Stimulated activated CD4-positive, alpha-beta T cell treated with anti-CD3 and anti-CD28 coated beads, Interleukin-2, amount 100 ng/mL, for 4 hours (primary cell): ENCODE measurements around the gene SLF1.

Experiments
- DNase-seq: peaks from one replicate; pipeline ENCODE4 v3.0.0-alpha.2; 2020; ENCODE audit warnings: low read depth

The SLF1 gene

DNA sequence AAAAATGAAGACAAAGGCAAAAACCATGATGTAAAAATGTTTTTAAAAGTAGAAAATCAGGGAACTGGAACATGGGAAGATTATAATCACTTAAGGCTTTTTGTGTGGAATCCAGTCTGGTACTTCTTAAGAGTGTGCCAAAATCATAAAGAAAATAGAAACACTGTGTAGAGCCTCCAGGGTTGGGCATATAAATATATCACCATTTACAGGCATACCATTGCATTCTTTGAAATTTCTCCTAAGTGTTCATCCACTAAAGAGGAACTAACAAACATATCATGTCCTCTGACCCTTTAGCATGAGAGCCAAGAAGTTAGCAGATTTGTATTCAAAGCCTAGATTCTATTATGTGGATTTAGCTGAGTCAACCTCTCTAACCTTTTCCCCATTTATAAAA lies 93.3 kb downstream of the SLF1 start:
- no peak for DNase-seq

DNA sequence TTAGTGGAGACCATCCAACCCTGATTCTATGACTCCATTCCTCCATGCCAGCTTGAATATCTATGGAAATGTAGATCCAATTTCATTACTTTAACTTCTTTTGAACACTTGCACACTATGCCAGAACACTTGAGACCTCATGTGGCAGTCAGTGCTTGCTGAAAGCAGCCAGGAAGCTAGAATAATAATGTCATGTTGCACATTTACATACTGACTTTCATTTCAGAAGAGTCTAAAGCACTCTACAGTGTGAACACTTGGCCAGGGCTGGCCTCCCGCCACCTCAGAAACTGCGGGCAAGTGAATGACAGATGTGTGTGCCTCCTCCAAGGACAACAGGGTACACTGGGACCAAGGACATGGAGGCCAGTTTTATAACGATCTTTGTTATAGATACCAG lies 97.3 kb downstream of the SLF1 start:
- no peak for DNase-seq

DNA sequence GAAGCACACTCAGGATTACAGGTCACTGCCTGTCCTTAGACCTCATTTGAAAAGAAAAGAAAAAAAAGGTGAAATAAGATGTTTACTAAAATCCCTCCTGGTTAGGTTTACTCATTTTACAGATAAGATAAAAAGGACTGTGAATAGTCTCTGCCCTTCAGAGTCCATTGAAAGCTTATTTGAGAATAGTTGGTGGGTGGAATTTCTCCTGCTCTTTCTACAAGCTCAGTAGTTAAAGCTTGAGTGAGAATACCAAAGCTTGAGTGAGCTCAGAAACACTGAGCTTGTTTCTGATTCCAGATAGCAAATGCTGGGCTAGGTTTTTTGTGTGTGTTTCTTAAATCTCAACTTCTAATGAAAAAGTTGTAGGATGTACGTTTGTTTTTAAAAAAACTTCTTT lies 106.7 kb downstream of the SLF1 start:
- no peak for DNase-seq

DNA sequence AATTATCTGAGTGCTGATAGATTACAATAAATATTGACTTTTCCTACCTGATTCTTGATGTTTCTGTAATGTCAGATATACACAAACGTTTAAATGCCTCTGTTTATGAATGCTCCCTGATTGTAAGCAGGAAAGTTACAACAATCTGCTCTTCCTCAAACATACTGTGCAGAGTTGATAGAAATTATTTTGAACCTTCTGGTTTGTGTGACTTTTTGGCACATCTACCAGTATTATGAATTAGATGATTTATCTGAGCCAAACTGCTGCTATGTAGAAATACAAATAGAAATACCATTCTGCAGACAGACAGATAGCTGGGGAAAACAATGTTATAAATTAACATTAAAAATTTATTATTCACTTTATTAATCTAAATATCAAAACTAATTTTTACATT lies 113.0 kb downstream of the SLF1 start:
- no peak for DNase-seq

DNA sequence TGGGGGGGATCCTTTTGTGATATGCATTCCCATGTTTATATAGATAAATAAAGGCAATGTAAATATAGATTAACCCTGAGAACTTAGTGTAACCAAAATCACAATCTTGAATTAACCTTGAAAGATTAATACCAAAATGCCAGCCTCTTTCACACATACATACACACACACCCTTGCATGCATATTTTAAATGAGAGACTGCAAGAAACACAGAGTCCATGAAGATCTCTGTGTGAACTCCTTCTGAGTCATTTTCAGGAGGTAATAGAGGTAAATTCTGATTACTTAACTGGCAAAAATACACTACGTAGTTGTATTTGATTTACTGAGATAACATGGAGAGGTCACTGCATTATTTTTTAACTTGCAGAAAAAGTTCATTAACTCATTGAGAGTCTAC lies 118.0 kb downstream of the SLF1 start:
- DNase-seq, result no peak

DNA sequence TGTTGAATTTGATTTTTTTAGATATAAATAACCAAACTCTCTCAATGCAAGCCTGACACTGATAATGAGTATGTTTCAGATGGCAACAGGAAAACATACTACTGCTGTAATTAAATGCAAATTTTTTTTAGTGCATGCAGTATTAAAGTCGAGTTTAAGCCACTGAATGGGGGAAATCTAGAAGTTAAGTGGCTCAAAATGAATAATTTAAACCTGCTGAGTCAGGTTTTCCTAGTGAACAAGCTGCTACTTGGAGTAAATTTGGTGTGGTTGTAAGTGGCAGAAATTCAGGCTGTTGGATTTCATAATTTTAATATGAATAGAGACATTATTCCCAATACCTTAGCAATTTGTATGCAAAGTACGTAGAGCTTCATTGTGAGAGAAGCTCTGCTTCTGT lies 121.8 kb downstream of the SLF1 start:
- DNase-seq, result no peak

DNA sequence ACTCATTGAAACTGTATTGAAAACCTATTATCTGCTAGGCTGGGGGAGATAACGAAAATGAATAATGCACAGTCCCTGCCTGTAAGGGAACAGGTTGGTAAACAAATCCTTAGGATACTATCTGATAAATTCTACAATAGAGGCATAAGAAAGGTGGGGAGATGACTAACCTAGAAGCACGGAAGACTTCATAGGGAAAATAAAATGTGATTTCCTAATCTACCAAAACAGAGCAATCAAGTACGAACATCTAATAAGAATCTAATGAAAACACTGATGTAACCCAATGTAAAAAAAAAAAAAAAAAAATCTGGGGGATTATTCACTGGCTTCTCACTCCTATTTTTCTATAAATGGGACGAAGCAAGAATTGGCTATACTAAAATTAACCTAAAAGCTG lies 124.4 kb downstream of the SLF1 start:
- no peak for DNase-seq

DNA sequence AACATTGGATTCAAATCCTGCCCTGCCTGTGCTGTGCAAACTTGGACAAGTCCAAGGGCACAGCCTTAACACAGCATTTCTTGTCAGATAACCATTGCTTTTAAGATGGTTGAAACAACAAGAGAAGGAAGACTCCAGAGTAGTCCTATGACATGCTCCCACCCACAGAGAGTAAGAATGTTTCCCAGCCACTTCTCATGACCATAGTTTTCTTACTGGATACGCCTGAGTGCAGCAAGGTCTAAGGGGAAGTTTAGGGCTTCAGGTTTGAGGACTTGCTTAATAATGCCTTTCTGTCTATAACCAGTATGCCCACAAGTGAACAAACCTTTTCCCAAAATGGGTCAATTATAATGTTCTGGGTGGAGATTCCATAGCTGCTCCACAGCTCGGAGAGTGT lies 126.4 kb downstream of the SLF1 start:
- no peak for DNase-seq

DNA sequence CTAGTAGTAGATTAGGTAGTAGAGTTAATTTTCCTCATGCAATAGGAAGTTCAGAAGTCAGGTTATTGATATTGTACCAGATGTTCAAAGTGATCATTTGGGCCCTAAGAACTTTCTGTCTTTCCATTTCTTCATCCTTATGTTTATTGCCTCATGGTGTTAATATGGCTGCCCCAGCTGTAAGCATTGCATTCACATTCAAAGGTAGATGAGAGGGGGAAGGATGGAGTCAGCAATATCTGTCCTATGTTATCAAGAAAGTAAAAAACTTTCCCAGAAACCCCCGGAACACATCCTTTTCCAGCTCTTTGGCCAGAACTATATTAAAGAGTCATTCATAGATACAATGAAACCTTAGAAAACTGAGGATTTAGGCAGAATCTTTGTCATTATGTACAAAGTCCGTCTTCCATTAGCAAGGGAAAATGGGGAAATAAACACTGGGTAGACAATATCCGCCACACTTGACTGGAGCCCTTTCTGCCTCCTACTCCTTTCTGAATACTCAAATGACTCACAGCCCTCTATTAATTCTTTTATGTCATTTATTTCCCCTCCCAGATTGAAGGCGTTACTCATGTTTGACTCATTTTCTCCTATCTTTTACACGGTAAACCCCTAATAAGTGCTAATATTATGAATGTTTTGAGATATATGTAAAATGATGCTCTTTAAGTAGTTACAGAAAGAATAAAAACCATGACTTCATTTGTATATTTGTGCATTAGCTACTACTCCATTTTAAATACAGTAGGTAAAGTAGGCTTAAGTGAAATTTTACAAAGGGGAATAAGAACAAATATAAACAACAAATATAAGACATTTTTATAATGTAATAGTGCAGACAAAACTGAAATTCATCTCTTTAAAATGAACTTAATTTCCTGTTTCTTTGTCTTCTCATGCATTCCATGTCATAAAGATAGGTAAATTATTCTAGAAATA lies 127.6 kb downstream of the SLF1 start:
- DNase-seq, result no peak

DNA sequence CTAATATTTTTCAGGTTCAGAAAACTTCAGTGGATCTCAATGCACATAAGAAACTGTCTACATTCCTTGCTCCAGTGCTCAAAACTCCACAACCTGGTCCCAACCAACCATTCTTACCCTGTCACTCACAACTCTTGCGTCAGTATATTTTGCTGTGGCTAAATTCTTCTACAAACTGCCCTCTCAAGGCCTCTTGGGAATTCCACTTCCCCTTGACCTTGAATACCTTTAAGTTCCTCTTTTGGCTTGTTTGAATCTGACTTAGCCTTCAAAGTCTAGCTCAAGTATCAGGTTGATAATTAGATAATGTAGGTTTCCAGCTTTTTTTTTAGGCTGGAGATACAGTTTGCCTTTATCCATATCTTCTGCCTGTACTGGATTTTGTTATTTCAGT lies 128.3 kb downstream of the SLF1 start:
- no peak for DNase-seq
